Natural killer cell (primary cell): ENCODE data around the gene PLVAP. TPM values are rescaled to one million over a fixed set of nuclear protein-coding genes. Genes with fewer than 3 reads are reported as not detected.

Experiments
- ATAC-seq, 3 donors: fragments of 150-1000 bp in 2 of 3; fragments of 200-7000 bp in 1 of 3; cut with Tn5 transposase; 1 replicate in 1 of 3; 2 replicates in 2 of 3; pipeline ENCODE4 v1.10.0; 2021; ENCODE audit warnings: mild to moderate bottlenecking in 2 of 3, moderate library complexity in 2 of 3
- DNase-seq, 2 donors: peaks; one replicate each; pipeline versions ENCODE4 v3.0.0 to v3.0.0-alpha.2; 2013 to 2021; ENCODE audit warnings: mixed read lengths in 1 of 2
- H3K27ac ChIP-seq: one replicate; pipeline ENCODE4 v1.5.1; 2013; ENCODE audit warnings: mild to moderate bottlenecking, low read length
- H3K27me3 ChIP-seq: one replicate; pipeline ENCODE4 v1.6.1; 2013; ENCODE audit warnings: low read length; ENCODE audit not compliant: control insufficient read depth, insufficient read depth
- H3K36me3 ChIP-seq: one replicate; pipeline ENCODE4 v1.6.1; 2013; ENCODE audit warnings: low read length; ENCODE audit not compliant: control insufficient read depth, insufficient read depth
- H3K4me1 ChIP-seq: one replicate; pipeline ENCODE4 v1.6.1; 2013; ENCODE audit warnings: low read length; ENCODE audit not compliant: control insufficient read depth, insufficient read depth
- H3K4me3 ChIP-seq: one replicate; pipeline ENCODE4 v1.5.1; 2013; ENCODE audit warnings: low read length
- H3K9me3 ChIP-seq: one replicate; pipeline ENCODE4 v1.6.1; 2013; ENCODE audit warnings: low read length; ENCODE audit not compliant: control insufficient read depth, insufficient read depth
- H3K27ac Mint-ChIP-seq, 2 donors: one replicate each; pipeline ENCODE4 v1.8.0; 2022; ENCODE audit warnings: mild to moderate bottlenecking in 2 of 2, mixed read lengths in 2 of 2, moderate library complexity in 1 of 2
- H3K27me3 Mint-ChIP-seq, 2 donors: one replicate each; pipeline ENCODE4 v1.8.0; 2022; ENCODE audit warnings: low read depth in 2 of 2, mixed read lengths in 2 of 2
- H3K36me3 Mint-ChIP-seq: one replicate; pipeline ENCODE4 v1.8.0; 2022; ENCODE audit warnings: mixed read lengths
- H3K4me1 Mint-ChIP-seq, 2 donors: one replicate each; pipeline ENCODE4 v1.8.0; 2022; ENCODE audit warnings: mixed read lengths in 2 of 2
- H3K4me3 Mint-ChIP-seq: one replicate; pipeline ENCODE4 v1.8.0; 2022; ENCODE audit warnings: mild to moderate bottlenecking, moderate library complexity, mixed read lengths
- H3K9me3 Mint-ChIP-seq, 2 donors: one replicate each; pipeline ENCODE4 v1.8.0; 2022; ENCODE audit warnings: mixed read lengths in 2 of 2
- WGBS: methylation state at CpG from one replicate; pipeline ENCODE4 v1.1.7; 2013; ENCODE audit warnings: missing lambda C conversion rate; ENCODE audit not compliant: insufficient coverage; 5-methylcytosine and 5-hydroxymethylcytosine counted together
- intact Hi-C: fragments of 100-400 bp; cut with micrococcal nuclease; formaldehyde crosslinking; loops from one replicate; pipeline ENCODE4 v1.14.2; 2022
- total RNA-seq, 4 donors: library from RNA; stranded (reverse); fragments of 120-200 nt in 1 of 4; gene quantifications; one replicate each; pipeline versions ENCODE4 v1.2.3 to v1.2.4, GENCODE V29; 2013 to 2022
- TF ChIP-seq, protein P1 (sequence below): fragments of 200-600 bp; IDR thresholded peaks from one replicate; pipeline ENCODE4 v1.8.0; 2022; ENCODE audit warnings: antibody characterized with exemption

Gene PLVAP
- total RNA-seq, 3 donors from 2014 or later (not counting 1 experiment from before 2014, with no cell fraction given): 0.33 to 0.53 TPM; not detected in 1

DNA sequence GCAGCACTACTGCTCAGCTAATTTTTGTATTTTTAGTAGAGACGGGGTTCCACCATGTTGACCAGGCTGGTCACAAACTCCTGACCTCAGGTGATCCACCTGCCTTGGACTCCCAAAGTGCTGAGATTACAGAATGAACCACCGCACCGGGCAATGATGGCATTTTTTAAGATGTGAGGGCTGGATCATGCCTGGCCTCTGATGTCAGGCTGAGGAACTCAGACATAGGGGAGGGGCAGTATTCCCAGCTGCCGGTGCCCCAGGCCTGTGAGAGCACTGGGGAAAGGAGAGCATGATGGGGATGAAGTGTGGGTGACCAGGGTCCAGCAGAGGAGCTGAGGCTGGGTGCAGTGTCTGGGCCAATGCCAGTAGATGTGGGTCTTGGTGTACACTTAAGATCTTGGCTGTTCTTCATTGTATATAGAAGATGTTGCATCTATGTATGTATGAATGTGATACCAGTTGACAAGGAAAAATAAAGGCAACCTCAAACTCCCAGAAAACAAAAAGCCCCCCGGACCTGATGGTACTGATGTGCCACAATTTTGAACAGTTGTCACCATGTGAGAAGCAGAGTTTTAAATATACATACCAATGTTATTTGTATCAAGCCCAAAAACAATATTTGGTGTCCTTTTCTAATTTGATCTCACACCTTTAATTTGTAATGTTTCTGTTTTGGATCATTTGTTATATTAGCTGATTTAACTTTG lies 3.4 kb upstream of the PLVAP start:
- Mint-ChIP-seq H3K27ac (no peak overlapping the region), H3K36me3 (no peaks in the 10 kb centered on the region)
- 98% methylated on average over 5 of the region's 5 CpGs for WGBS

DNA sequence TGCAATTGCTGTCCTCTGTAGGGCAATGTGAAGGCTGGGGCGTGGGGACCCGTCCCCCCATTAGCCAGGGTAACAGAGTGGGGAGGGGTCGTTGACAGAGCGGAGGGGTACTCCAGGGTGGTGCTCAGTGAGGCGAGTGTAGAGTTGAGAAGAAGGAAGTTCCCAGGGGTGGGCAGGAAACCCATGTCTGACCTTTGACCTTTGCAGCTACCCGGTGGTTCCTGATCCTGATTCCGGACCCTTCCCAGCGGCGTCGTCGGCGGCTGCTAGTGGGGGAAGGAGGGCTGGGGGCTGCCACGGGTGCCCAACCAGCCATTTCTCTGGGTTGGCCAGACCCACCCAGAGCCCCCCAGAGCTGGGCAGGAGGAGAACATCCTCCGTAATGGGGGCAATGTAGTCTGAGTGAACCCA lies 2.1 kb upstream of the PLVAP start:
- Mint-ChIP-seq H3K36me3 (no peaks in the 10 kb centered on the region), H3K27me3 (peaks cover 0 to 7% of the 10 kb centered on the region in 2 donors), H3K4me3 (no peak overlapping the region), H3K9me3 (no peaks in the 10 kb centered on the region), H3K4me1 (peaks cover 0 to 9% of the 10 kb centered on the region in 2 donors), H3K27ac (no peak overlapping the region)
- TF ChIP-seq, protein P1, sequence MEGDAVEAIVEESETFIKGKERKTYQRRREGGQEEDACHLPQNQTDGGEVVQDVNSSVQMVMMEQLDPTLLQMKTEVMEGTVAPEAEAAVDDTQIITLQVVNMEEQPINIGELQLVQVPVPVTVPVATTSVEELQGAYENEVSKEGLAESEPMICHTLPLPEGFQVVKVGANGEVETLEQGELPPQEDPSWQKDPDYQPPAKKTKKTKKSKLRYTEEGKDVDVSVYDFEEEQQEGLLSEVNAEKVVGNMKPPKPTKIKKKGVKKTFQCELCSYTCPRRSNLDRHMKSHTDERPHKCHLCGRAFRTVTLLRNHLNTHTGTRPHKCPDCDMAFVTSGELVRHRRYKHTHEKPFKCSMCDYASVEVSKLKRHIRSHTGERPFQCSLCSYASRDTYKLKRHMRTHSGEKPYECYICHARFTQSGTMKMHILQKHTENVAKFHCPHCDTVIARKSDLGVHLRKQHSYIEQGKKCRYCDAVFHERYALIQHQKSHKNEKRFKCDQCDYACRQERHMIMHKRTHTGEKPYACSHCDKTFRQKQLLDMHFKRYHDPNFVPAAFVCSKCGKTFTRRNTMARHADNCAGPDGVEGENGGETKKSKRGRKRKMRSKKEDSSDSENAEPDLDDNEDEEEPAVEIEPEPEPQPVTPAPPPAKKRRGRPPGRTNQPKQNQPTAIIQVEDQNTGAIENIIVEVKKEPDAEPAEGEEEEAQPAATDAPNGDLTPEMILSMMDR: no peak
- Histone ChIP-seq H3K36me3 (no peaks in the 10 kb centered on the region), H3K4me3 (no peak overlapping the region), H3K9me3 (no peaks in the 10 kb centered on the region), H3K4me1 (peaks cover 22% of the 10 kb centered on the region), H3K27ac (no peak overlapping the region), H3K27me3 (peaks cover 2% of the 10 kb centered on the region)
- DNase-seq (no peak), ATAC-seq (no peak)
- WGBS: 30% methylated on average over 14 of the region's 14 CpGs
- intact Hi-C loops: no loop called here

More for the DNA sequence above, 3.4 kb upstream of the PLVAP start:
- Histone ChIP-seq H3K36me3 (no peaks in the 10 kb centered on the region), H3K4me3 (no peak overlapping the region), H3K9me3 (no peaks in the 10 kb centered on the region), H3K4me1 (peaks cover 22% of the 10 kb centered on the region), H3K27ac (no peak overlapping the region), H3K27me3 (peaks cover 2% of the 10 kb centered on the region)
- TF ChIP-seq, protein P1: no peak
- intact Hi-C loops: no loop called here
- DNase-seq: no peak
- ATAC-seq: no peak
- Mint-ChIP-seq H3K4me1 (peaks cover 0 to 9% of the 10 kb centered on the region in 2 donors), H3K9me3 (no peaks in the 10 kb centered on the region), H3K27me3 (peaks cover 0 to 7% of the 10 kb centered on the region in 2 donors), H3K4me3 (no peak overlapping the region)

- Mint-ChIP-seq H3K27me3 (peaks cover 0 to 7% of the 10 kb centered on the region in 2 donors), H3K27ac (no peak overlapping the region), H3K36me3 (no peaks in the 10 kb centered on the region), H3K9me3 (no peaks in the 10 kb centered on the region), H3K4me1 (peaks cover 0 to 9% of the 10 kb centered on the region in 2 donors), H3K4me3 (no peak overlapping the region)
- peaks cover 21% of the 10 kb centered on the region for H3K4me1 ChIP-seq
- no peak overlapping the region for H3K4me3 ChIP-seq
- DNase-seq: no peak
- TF ChIP-seq, protein P1: no peak
- WGBS: 37% methylated on average over 11 of the region's 13 CpGs
- no peak overlapping the region for H3K27ac ChIP-seq
- no peaks in the 10 kb centered on the region for H3K9me3 ChIP-seq
- intact Hi-C loops: no loop called here
- peaks cover 2% of the 10 kb centered on the region for H3K27me3 ChIP-seq
- H3K36me3 ChIP-seq: no peaks in the 10 kb centered on the region
- ATAC-seq: no peak
Observed at GRCh38 chr19:17378271-17378670, 1.1 kb upstream of the PLVAP start.
